Suprapubic skin (tissue), 4 donors: ENCODE data around the gene ASB16. TPM values are rescaled to one million over a fixed set of nuclear protein-coding genes. Genes with fewer than 3 reads are reported as not detected.

ENCODE experiments used
- DNase-seq, 2 donors: peaks; one replicate each; pipeline ENCODE4 v3.0.0-alpha.2; 2019; ENCODE audit warnings: low spot score in 2 of 2
- H3K27ac ChIP-seq: fragments of 200-600 bp; sonication (generic); one replicate; pipeline ENCODE4 v1.5.1; 2019
- H3K27me3 ChIP-seq: fragments of 200-600 bp; sonication (generic); one replicate; pipeline ENCODE4 v1.5.1; 2019
- H3K36me3 ChIP-seq: fragments of 200-600 bp; sonication (generic); one replicate; pipeline ENCODE4 v1.5.1; 2019
- H3K4me1 ChIP-seq: fragments of 200-600 bp; sonication (generic); one replicate; pipeline ENCODE4 v1.5.1; 2019
- H3K4me3 ChIP-seq: fragments of 200-600 bp; sonication (generic); one replicate; pipeline ENCODE4 v1.5.1; 2019; ENCODE audit warnings: mild to moderate bottlenecking
- H3K9me3 ChIP-seq: fragments of 200-600 bp; sonication (generic); one replicate; pipeline ENCODE4 v1.5.1; 2019
- EP300 ChIP-seq: sonication (generic); formaldehyde crosslinking; IDR thresholded peaks from one replicate; pipeline ENCODE4 v1.6.1; 2017; ENCODE audit warnings: antibody characterized with exemption
- POLR2A ChIP-seq, 2 donors: fragments of 450-650 bp; IDR thresholded peaks; one replicate each; pipeline ENCODE4 v1.6.1; 2017; ENCODE audit warnings: antibody characterized with exemption in 2 of 2, mild to moderate bottlenecking in 2 of 2, moderate library complexity in 2 of 2
- POLR2AphosphoS5 ChIP-seq, 3 donors: sonication (generic); formaldehyde crosslinking; IDR thresholded peaks; one replicate each; pipeline ENCODE4 v1.6.1; 2017; ENCODE audit warnings: antibody characterized with exemption in 3 of 3
- WGBS: methylation state at CpG from one replicate; pipeline ENCODE4 v1.1.5; 2018; 5-methylcytosine and 5-hydroxymethylcytosine counted together
- total RNA-seq, 4 donors: library from RNA; depleted of rRNA; stranded (reverse); fragments of >200 nt; gene quantifications; one replicate each; pipeline ENCODE4 v1.1.0, GENCODE V29; 2016
- TF ChIP-seq, protein P1 (sequence below), 2 donors: fragments of 200-600 bp in 1 of 2; fragments of 450-650 bp in 1 of 2; sonication (generic) in 1 of 2; IDR thresholded peaks; one replicate each; pipeline ENCODE4 v1.5.1; 2016 to 2019; ENCODE audit warnings: antibody characterized with exemption in 2 of 2, mild to moderate bottlenecking in 1 of 2, moderate library complexity in 1 of 2

ASB16 gene
- total RNA-seq, 4 donors from 2014 or later: not detected

DNA sequence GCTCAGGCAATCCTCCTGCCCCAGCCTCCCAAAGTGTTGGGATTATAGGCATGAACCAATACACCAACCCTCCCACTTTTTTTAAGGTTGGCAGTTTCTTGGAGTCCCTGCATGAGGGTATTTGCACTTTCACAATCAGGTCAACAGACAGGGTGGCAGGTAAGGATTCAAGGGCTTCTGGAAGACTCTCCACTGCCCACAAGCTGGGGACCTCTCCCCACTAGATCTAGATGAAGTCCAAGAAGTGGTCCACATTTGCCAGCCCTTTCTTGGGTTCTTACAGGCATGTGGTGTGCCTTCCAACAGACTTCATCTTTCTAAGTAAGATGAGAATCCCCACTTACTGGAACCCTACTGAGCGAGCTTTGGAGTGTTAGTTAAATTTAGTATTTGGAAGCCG is 3.9 kb downstream of the ASB16 start:
- Histone ChIP-seq H3K4me3 (no peak overlapping the region), H3K9me3 (no peaks in the 10 kb centered on the region), H3K27me3 (no peaks in the 10 kb centered on the region), H3K36me3 (peaks cover 33% of the 10 kb centered on the region), H3K27ac (no peak overlapping the region), H3K4me1 (no peaks in the 10 kb centered on the region)
- DNase-seq: no peak
- TF ChIP-seq, protein P1, sequence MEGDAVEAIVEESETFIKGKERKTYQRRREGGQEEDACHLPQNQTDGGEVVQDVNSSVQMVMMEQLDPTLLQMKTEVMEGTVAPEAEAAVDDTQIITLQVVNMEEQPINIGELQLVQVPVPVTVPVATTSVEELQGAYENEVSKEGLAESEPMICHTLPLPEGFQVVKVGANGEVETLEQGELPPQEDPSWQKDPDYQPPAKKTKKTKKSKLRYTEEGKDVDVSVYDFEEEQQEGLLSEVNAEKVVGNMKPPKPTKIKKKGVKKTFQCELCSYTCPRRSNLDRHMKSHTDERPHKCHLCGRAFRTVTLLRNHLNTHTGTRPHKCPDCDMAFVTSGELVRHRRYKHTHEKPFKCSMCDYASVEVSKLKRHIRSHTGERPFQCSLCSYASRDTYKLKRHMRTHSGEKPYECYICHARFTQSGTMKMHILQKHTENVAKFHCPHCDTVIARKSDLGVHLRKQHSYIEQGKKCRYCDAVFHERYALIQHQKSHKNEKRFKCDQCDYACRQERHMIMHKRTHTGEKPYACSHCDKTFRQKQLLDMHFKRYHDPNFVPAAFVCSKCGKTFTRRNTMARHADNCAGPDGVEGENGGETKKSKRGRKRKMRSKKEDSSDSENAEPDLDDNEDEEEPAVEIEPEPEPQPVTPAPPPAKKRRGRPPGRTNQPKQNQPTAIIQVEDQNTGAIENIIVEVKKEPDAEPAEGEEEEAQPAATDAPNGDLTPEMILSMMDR (IDR thresholded peaks at IDR 0.05): no peak
- TF ChIP-seq POLR2AphosphoS5 (IDR thresholded peaks at IDR 0.05): no peak
- no peak for TF ChIP-seq EP300
- TF ChIP-seq POLR2A (IDR thresholded peaks at IDR 0.05): no peak
- 96% methylated on average over 2 of the region's 2 CpGs for WGBS

DNA sequence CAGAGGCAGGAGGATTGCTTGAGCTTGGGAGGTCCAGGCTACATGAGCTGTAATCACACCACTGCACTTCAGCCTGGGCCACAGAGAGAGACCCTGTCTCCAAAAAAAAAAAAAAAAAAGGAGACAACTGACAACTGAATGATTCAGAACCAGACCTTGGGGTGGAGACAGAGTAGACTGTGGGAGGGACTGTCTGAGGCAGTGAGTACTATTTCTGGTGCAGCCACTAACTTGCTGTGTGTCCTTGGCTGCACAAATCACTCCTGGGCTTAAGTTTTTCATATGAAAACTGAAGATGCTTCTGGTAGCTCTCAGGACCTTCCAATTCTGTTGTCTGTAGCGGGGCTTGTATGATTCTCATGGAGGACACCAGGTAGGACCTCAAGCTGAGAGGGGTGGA is 5.8 kb downstream of the ASB16 start:
- no peak for DNase-seq
- H3K9me3 ChIP-seq: no peaks in the 10 kb centered on the region

DNA sequence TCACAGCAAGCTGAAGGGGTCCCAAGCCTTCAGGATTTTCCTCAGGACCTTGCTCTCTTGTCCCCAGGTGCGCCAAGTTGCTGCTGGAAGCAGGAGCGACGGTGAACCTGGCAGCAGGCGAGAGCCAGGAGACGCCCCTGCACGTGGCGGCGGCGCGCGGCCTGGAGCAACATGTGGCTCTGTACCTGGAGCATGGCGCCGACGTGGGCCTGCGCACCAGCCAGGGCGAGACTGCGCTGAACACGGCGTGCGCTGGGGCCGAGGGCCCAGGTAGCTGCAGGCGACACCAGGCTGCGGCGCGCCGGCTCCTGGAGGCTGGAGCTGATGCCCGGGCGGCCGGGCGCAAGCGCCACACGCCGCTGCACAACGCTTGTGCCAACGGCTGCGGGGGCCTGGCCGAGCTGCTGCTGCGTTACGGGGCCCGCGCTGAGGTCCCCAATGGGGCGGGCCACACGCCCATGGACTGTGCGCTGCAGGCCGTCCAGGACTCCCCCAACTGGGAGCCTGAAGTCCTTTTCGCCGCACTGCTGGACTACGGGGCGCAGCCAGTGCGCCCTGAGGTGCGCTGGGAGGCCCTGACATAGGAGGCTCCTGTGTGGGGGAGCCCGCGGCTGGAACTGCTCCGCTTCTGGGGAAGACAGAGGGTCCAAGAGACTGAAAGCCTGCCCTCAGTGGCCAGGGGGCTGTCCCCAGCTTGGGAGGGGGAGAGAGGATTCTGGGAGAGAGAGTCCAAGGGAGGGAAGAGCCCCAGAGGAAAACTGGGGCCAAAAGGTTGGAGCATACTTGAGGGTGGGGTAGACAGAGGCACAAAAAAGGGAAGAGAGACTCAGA is 6.4 kb downstream of the ASB16 start:
- 92% methylated on average over 36 of the region's 54 CpGs for WGBS
- Histone ChIP-seq H3K9me3 (no peaks in the 10 kb centered on the region), H3K36me3 (peaks cover 36% of the 10 kb centered on the region)

More for the DNA sequence above, 5.8 kb downstream of the ASB16 start:
- 89% methylated on average over 1 of the region's 1 CpG for WGBS
- Histone ChIP-seq H3K27me3 (no peaks in the 10 kb centered on the region), H3K4me1 (no peaks in the 10 kb centered on the region), H3K36me3 (peaks cover 33% of the 10 kb centered on the region), H3K4me3 (no peak overlapping the region), H3K27ac (no peak overlapping the region)
- TF ChIP-seq, protein P1 (IDR thresholded peaks at IDR 0.05): no peak
- no peak for TF ChIP-seq POLR2A (IDR thresholded peaks at IDR 0.05)
- TF ChIP-seq POLR2AphosphoS5 (IDR thresholded peaks at IDR 0.05): no peak
- TF ChIP-seq EP300: no peak

DNA sequence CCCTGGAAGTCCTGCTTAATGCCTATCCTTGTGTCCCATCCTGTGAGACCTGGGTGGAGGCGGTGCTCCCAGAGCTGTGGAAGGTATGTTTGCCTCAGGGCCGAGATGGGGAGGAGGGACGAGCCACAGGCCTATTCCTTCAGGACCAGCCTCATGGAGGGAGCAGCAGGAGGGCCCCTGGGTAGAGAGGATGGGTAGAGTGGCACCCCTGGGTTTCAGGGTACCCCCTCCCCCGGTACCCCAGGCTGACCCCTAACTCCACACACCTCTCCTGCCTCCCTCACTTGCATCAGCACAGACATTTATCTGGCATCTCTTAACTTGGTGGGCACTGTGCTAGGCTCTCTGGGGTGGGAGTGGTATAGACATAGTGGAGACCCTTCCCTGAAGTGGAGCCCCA is 7.1 kb downstream of the ASB16 start:
- H3K4me1 ChIP-seq: no peaks in the 10 kb centered on the region
- peaks cover 44% of the 10 kb centered on the region for H3K36me3 ChIP-seq
- TF ChIP-seq POLR2AphosphoS5 (IDR thresholded peaks at IDR 0.05) (no peak), EP300 (no peak), POLR2A (IDR thresholded peaks at IDR 0.05) (no peak)
- TF ChIP-seq, protein P1 (IDR thresholded peaks at IDR 0.05): no peak
- no peaks in the 10 kb centered on the region for H3K27me3 ChIP-seq
- no peak overlapping the region for H3K27ac ChIP-seq
- no peak overlapping the region for H3K4me3 ChIP-seq
- WGBS: 100% methylated on average over 2 of the region's 4 CpGs
- DNase-seq: no peak
- no peaks in the 10 kb centered on the region for H3K9me3 ChIP-seq

More for the DNA sequence above, 6.4 kb downstream of the ASB16 start:
- Histone ChIP-seq H3K27ac (no peak overlapping the region), H3K4me1 (no peaks in the 10 kb centered on the region), H3K27me3 (no peaks in the 10 kb centered on the region), H3K4me3 (no peak overlapping the region)
- DNase-seq: no peak
- TF ChIP-seq, protein P1 (IDR thresholded peaks at IDR 0.05): no peak
- TF ChIP-seq EP300: no peak
- no peak for TF ChIP-seq POLR2A (IDR thresholded peaks at IDR 0.05)
- no peak for TF ChIP-seq POLR2AphosphoS5 (IDR thresholded peaks at IDR 0.05)

DNA sequence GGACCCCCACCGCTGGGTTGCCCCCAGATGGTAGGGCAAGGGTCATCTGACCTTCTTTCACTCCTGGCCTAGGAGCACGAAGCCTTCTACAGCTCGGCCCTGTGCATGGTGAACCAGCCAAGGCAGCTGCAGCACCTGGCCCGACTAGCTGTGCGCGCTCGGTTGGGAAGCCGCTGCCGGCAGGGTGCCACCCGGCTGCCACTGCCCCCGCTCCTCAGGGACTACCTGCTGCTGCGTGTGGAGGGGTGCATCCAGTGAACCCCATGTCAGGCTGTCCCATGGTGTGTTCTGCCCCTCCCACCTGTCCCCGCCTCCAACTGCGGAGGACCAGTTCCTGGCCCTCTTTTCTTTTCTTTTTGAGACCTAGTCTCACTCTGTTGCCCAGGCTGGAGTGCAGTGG is 7.6 kb downstream of the ASB16 start:
- H3K4me1 ChIP-seq: no peaks in the 10 kb centered on the region
- no peaks in the 10 kb centered on the region for H3K9me3 ChIP-seq
- no peak overlapping the region for H3K4me3 ChIP-seq
- TF ChIP-seq POLR2A (IDR thresholded peaks at IDR 0.05) (no peak), POLR2AphosphoS5 (IDR thresholded peaks at IDR 0.05) (no peak), EP300 (no peak)
- TF ChIP-seq, protein P1 (IDR thresholded peaks at IDR 0.05): no peak
- H3K27me3 ChIP-seq: no peaks in the 10 kb centered on the region
- WGBS: 76% methylated on average over 4 of the region's 14 CpGs
- H3K36me3 ChIP-seq: peaks cover 45% of the 10 kb centered on the region
- no peak overlapping the region for H3K27ac ChIP-seq
- DNase-seq: no peak
